GM21825 (cell line): ENCODE results near the gene SOX8.

ENCODE experiments used
- ATAC-seq: cut with Tn5 transposase; IDR thresholded peaks from one replicate; pipeline ENCODE4 v1.9.1; 2021; ENCODE audit warnings: mild to moderate bottlenecking, moderate library complexity; ENCODE audit not compliant: unreplicated experiment

The SOX8 gene

DNA sequence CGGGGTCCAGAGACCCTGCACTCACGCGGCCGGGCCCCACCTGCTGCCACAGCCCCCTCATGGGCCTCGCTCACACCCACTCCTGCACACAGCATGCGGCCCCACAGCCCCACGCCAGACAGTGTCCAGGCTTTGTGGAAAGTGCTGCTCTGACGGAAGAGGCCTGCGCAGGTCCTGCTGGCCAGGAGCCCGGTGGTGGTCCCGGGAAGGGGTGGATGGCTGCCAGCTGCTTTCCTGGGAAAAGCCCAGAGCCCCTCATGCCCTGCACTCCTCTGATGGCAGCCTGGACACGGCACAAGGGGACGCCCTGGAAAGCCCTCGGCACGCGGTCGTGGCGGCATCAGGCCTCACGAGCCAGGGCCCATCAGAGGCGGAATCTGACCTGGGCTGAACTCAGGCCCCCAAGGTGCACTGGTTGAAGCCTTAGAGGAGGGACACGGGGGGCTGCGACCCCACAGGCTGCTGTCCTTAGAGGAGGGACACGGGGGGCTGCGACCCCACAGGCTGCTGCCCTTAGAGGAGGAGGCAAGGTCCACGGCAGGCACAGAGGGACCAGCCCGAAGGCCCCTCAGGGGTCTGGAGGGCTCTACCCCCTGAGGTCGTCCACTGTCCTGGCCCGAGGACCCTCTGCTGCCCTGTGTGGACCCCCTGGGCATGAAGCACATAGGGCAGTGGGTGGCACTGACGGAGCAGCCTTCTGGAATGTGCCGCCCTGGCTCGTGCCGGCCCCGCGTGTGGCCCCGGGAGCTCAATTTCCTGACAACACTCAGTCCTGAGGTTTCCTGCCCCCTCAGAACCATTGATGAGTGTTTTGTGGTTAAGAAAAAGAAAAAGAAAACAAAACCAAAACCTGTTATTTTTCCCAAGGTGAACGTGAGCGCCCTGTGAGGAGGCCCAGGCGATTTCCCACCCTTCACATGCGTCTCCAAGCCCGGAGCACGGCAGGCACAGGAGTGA, 22.1 kb downstream of the SOX8 start:
- no peak for ATAC-seq

DNA sequence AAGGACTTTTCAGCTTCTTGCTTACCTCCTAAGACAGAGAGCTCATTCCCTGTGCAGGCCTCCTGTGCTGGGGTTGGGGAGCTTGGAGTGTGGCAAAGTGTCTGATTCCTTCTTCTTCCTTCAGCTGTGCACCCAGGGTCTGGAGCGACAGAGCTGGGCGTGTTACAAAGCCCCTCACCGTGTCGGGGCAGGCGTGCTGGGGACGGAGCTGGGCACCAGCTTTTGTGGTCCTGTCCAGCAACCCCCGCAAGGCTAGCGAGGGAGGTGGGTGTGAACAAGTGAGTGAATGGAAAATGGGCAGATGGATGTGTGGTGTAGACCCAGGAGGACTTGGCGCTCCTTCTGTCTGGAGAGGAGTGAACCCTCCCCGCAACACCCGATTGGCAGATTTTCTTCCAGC, 23.7 kb downstream of the SOX8 start:
- ATAC-seq, result no peak

DNA sequence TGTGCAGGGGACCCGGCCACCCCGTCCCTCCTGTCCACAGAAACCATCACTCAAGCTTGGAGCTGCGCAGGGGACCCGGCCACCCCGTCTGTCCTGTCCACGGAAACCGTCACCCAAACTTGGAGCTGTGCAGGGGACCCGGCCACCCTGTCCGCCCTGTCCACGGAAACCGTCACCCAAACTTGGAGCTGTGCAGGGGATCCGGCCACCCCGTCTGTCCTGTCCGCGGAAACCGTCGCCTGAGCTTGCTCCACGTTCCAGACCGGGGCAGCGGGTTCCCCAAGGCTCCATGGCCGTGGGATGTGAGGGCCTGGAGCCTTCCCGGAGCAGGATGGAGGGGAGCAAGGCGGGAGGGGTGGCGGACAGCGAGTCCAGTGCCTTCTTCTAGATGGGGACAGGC, 25.2 kb downstream of the SOX8 start:
- no peak for ATAC-seq

DNA sequence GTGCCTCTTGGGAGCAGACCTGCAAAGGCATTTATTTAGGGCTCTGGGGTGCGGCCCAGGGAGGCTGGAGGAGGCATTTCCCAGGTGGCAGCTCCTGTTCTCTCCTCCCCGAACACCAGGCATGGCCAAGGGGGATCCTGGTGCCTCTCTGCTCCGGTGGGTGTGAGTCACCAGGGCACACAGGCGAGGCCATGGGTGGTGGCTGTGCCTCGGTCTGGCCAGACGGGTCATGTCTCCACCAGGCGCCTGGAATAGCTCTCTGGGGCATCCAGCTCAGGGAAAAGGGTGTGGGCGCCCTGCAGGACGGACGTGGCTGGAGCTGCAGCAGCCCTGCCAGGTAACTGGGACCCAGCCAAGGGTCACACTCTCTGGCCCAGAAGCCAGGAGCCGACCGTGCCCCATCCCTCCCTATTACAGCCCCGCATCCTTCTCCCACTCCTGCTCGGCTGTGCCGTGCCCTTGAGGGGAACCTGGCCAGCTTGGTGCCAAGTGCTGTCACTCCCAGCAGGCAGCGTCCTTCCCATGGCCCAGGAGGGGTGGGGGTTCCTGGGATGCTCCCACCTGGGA, 25.8 kb downstream of the SOX8 start:
- no peak for ATAC-seq

DNA sequence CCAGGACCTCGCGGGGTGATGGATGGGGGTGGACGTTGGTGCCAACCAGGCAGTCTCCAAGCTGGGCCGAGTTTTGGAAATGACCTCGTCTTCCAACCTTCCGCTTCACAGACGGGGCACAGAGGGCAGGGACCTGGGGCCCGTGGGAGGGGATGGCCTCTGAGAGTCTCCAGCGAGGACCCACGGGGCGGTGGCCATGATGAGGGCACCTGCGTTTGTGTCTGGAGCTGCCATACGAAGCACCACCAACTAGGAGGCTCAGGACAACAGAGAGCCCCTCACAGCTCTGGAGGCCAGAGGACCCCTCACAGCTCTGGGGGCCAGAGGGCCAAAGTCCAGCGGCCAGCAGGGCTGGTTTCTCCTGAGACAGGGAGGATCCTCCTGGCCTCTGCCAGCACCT, 26.5 kb downstream of the SOX8 start:
- no peak for ATAC-seq

DNA sequence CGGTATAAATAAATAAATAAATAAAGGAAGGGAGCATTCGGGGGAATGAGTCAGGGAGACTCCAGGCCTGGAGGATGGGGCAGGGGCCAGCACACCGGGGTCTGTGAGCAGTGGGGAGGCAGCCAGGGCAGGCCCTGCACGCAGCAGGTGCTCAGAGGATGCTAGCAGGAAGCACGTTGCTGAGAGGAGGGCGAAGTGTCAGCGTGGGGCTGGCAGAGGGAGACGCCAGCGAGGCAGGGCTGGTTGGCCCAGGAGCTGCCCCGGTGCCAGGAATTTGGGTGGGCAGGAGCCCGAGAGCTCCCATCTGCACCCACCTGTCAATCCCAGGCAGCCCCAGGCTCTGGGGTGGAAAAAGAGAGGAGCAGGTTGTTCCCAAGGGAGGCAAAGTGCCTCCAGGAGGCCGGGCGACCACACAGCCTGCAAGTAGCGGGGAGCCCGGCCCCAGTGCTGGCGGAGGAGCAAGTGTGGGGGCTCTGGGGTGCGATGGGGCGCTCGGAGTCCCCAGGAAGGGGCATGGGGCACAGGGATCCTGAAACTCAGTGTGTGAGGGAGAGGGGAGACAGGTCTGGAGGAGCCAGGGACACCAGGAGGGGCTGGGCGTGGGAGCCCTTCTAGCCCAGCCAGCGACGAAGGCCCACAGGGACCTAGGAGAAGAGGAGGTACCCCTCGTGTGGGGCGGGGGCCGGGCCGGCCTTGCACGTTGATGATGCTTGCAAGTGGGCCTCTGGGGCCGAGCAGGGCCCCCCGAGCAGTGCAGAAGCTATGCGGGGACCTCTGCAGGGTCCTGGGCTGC, 28.0 kb downstream of the SOX8 start:
- ATAC-seq, result no peak

DNA sequence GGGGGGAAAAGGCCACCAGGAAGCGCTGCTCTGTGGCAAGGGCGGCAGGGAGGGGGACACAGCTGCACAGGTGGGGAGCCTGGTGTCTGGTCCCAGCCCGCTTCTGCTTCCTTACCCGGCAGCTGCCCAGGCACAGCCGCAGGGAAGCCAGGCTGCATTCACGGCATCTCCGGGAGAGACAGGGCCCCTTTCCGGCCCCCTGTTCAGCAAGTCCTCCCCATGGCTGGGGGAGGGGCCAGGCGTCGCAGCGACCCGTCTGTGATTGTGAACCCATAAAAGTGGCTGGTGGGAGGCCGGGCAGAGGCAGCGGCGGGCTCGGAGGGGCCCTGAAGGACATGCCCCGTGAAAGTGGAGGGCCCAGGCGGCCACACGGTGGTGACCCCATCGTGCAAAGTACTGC, 28.7 kb downstream of the SOX8 start:
- ATAC-seq, result no peak

DNA sequence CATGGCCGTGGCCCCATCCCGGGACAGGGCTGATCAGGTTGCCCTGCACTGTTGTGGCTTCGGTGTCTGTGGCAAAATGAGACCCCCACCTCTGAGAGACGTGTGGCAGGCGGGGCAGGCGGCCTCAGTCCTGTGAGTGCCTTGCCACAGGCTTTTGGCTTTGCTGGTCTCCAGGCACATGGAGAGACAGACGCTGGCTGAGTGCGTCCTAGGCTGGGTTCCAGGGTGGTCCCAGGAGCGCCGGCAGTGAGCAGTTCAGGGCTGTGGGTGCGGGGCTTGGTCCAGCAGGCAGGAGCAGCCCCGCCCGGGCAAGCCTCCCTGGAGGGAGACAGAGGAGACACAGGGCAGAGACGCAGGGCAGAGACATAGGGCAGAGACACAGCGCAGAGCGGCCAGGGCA, 29.2 kb downstream of the SOX8 start:
- ATAC-seq, result no peak

DNA sequence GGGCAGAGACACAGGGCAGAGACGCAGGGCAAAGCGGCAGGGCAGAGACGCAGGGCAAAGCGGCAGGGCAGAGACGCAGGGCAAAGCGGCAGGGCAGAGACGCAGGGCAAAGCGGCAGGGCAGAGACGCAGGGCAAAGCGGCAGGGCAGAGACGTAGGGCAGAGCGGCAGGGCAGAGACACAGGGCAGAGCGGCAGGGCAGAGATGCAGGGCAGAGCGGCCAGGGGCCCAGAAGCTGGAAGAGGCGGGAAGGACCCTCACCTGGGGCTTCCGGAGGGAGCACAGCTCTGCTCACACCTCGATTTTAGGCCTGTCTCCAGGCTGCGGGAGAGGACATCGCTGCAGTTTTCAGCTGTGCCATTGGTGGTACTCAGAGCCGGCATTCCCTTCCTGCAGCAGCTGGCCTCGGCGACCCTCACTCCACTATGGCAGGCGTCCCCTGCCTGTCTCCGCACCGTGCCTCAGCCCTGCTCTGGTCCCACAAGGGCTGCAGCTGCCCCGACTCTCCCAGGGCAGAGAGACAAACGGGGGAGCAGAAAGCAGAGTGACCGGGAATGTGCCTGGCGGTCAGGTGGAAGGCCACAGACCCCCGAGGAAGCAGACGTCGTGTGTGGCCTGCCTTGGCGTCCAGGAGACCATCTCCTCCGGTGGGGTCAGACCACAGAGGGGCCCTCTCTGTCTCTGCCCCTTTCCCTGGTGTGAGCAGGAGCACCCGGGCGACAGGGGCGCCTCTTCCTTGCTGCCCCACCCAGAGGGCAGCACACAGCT, 29.9 kb downstream of the SOX8 start:
- no peak for ATAC-seq

DNA sequence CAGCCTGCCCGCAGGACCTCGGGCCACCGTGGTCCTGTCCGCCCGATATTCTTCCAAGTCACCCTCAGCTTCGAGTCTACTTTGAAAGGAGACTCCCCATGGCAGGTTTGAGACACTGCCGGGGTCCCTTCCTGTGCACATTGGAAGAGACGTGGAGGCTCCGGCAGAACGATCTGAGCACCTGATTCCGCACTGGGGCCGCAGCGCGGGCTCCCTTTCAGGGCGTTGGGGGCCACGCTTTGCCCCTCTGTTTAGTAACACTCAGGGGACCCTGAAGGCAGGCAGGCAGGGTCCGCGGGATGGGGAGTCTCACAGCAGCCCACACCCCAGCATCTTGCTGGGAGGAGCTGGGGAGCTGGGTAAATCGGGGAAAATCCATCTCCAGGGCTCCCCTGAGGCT, 30.6 kb downstream of the SOX8 start:
- ATAC-seq, result no peak

DNA sequence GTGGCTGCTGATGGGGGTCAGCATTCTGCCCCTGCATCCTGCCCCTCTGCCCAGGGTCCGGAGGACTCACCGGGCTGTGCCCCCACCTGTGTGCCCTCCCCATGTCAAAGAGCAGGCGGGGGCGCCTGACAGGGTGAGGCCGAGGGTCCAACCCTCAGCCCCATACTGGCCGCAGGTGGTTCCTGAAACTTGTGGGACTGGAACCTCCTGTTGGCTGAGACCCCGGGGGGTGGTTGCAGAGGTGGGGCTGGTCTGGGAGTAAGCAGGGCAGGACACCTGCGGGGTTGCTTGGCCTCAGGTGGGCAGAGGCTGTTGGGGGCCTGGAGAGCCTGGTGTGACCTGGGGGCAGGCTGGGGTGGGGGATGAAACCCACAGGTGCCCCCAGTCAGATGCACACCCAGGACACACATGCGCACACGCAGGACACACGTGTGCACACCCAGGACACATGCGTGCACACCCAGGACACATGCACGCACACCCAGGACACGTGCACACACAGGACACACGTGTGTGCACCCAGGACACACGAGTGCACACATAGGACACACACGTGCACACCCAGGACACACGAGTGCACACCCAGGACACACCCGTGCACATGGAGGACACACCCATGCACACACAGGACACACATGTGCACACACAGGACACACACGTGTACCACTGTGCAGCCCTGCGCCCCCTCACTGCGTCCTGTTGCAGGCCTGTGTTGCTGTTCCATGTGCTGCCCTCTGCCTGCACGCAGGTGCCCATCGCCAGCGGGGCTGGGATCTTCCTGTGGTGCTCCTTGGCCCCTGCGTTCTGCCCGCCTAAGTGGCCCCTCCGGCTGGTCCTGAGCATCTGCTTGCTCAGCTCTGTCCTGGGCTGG, 31.4 kb downstream of the SOX8 start:
- no peak for ATAC-seq

DNA sequence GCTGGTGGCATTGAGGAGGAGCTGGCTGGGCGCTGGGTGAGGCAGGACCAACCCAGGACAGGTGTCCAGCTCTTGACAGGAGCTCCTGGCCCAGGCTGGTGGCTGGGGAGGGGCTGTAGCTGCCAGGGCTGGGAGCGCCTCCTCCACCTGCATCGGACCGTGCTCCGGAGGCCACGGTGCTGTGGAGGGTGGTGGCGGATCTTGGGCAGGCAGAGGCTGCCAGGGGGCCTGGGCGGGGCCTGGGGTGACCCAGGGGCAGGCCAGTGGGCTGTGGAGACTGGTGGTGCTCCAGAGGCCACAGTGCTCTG, 32.0 kb downstream of the SOX8 start:
- no peak for ATAC-seq

DNA sequence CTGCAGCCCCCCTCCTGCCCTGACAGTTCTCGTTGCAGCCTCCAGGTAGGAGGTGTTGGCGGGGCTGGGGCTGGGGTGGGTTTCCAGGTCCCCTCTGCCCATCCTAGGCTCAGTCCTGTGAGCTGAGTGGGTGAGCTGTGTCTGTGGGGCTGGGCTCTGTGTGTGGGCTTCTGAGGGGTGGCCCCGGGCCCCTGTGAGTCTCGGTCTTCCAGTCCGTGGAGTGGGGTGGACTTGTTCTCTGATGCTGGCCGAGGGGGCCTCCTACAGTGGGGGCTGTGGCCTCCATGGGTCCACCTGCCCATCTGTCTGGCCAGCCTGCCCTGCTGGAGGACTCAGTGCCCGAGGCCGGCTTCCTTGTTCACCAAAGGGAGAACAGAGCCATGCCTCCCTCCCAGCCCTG, 32.7 kb downstream of the SOX8 start:
- no peak for ATAC-seq

DNA sequence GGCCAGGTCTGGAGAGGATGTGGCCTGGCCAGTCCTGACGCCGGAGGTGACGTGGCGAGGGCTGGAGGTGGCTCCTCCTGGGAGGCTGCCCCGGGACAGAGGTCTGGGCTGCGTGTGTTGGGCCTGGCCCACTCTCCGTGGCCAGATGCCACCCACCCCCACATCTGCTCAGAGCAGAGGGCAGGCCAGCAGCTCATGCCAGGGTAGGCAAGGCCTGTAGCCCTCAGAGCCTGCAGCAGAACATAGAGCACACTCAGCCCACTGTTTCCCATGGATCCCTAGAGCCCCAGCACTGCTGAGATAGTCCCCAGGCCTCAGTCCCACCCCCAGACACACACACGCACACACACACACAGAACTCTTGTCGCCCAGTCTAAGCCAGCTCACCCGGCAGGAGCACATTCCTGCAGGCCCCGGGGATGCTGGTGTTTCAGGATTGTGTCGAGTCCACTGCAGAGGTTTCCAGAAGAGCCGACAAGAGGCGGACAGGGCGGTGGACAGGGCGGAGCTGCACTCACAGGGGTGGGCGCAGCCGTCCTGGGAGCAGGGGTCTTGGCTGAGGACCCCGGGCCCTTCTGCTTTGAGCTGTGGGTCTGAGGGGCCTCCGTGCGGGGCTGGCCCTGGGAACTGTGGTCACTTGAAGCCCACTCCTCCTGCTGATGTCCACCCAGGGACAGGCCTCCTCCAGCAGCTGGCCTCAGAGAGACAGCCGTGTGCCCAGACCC, 33.4 kb downstream of the SOX8 start:
- no peak for ATAC-seq

DNA sequence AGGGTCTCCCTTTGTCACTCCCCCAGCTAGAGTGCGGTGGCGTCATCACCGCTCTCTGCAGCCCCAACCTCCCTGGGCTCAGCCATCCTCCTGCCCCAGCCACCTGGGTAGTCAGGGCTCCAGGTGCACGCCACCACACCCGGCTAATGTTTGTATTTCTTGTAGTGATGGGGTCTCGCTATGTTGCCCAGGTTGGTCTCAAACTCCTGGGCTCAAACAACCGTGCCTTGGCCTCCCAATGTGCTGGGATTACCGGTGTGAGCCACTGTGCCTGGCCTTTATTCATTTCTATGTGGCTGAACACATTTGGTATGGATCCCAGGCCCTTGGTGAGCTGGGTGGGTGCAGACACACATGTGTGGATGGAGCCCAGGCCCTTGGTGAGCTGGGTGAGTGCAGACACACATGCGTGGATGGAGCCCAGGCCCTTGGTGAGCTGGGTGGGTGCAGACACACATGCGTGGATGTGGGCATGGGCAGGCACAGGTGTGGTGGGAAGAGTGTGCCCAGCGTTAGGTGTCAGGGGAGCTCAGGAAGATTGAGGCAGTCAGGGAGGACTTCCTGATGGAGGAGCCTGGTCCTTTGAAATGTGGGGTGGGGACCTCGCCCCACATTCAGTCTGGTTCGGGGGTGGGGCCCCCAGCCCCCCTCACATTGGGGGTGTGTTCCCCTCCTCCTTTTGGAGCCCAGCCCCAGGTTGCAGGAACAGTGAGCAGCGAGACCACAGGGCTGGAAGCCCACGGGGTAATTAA, 37.1 kb downstream of the SOX8 start:
- ATAC-seq, result no peak

DNA sequence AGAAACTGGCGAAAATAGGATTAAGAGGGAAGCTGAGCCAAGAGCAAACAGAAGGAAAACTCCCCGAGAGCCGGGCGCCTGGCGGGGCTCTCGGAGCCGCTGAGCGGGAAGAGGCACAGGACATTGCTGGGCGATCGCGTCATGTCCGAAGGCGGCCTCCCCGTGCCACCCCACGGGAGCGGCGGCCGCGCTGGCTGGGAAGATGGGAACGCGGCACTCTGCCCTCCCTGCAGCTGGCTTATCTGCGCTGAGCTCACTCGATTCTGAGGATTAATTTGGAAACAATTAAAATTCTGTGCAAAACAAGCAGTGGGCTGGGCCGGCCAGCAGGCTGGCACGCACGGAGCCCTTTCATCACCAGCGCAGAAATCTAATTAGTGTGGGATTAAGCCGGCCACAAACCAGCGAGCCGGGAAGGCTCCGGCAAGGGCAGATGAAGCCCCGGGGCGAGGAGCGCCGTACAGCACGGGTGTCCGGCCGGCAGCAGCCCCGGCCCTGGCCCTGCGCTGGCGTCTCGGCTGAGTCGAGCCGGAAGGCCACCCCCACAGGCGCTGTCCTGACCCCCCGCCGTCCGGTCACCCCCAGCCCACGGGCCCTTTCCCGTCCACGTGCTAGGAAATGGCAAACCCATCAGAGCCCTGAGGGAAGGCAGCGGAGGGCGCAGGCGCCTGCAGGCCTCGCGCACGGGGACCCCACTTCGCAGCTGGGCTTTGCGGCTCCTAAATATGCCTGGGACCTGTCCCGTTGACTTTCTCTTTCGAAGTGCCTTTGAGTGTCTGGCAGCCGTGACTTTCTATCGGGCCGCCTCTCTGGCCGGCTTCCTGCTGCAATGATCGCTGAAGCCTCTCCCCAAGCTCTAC, 37.9 kb downstream of the SOX8 start:
- ATAC-seq, result no peak

DNA sequence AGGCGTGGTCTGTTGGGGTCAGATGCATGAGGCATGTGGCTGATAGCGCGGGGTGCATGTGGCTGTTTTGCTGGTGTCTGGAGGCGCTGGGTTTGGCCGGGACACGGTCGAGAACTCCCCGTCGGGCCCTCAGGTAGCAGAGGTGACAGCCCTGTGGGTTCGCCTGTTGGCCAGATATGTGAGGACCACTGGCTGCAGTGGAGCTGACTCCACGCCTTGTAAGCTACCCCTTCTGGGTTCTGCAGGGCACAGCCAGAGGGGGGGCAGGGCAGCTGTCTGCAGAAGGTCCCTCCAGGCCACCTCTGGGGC, 38.5 kb downstream of the SOX8 start:
- ATAC-seq, result no peak

DNA sequence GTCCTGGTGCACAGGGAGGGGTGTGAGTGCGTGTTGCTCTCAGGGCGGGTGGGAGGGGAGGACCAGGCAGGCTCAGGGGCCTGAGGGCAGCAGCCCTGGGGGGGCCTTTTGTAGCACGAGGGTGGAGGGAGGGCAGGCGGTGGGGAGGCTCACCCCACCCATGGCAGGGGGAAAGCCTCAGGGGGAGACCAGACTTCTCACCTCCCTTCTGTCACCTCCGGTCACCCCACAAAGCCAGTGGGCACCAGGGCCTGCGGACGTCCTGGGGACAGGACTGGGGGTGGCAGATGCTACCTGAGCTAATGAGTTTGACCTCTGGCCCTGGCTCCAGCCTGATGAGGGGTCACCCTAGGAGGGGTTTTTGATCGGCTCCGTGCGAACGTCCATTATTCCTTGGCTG, 39.0 kb downstream of the SOX8 start:
- no peak for ATAC-seq
